ENCODE measurements around the gene HNRNPA3. TPM values are rescaled to one million over a fixed set of nuclear protein-coding genes. Genes with fewer than 3 reads are reported as not detected.

HNRNPA3 gene
- total RNA-seq, 1 experiment from 2014 or later: 290 TPM

- H3K27ac ChIP-seq: 0 out of 2 replicates have a peak overlapping the region, but pooled peaks have one; percentile 8
- H2AFZ ChIP-seq: no peak overlapping the region
- no TSS peak for BruUV-seq (replicated peaks)
- H3K36me3 ChIP-seq (ENCODE audit: low read depth): peaks cover 70% of the 10 kb centered on the region
- no peaks in the 10 kb centered on the region for H3K4me1 ChIP-seq (replicated peaks; ENCODE audit: insufficient read depth)
- no peak for DNase-seq
- H3K79me2 ChIP-seq (ENCODE audit: low read depth): peaks cover 59% of the 10 kb centered on the region
- no peak overlapping the region for H3K4me2 ChIP-seq
- H3F3A ChIP-seq (ENCODE audit: insufficient read depth, low read depth): peaks cover 95% of the 10 kb centered on the region
- H3K4me3 ChIP-seq: no peak overlapping the region
- H4K20me1 ChIP-seq (ENCODE audit: insufficient read depth): peaks cover 53% of the 10 kb centered on the region
- ChIA-PET CTCF (interaction anchor here (0.6 to 1.0 kb wide), 2 partner anchors 31 to 67 kb away, joined by 3 read pairs; no protein-coding TSS in a partner anchor), POLR2A (ENCODE audit: unreplicated experiment) (interaction anchor here (0.6 kb wide), 1 partner anchor 31 kb away, joined by 3 read pairs; no protein-coding TSS in a partner anchor)
- H3K9me2 ChIP-seq (ENCODE audit: insufficient read depth): no peaks in the 10 kb centered on the region
- H3K9me3 ChIP-seq (ENCODE audit: insufficient read depth, low read depth): no peaks in the 10 kb centered on the region
- no peaks in the 10 kb centered on the region for H3K27me3 ChIP-seq (ENCODE audit: insufficient read depth, low read depth)
- intact Hi-C loops (cut with micrococcal nuclease; ENCODE audit: unreplicated experiment): no loop called here
- TF ChIP-seq CTCF (conservative IDR thresholded peaks at IDR 0.05) (no peak), EZH2 (IDR thresholded peaks at IDR 0.05; ENCODE audit: low read depth) (no peak)
Measured at GRCh38 chr2:177232098-177232704, 19.6 kb downstream of the HNRNPA3 start.

GRCh38 chr2:177234267-177234666 is 21.7 kb downstream of the HNRNPA3 start:
- peaks cover 86% of the 10 kb centered on the region for H3F3A ChIP-seq (ENCODE audit: insufficient read depth, low read depth)
- 0 out of 2 replicates have a peak overlapping the region, but pooled peaks have one; percentile 3 for H3K27ac ChIP-seq
- POLR2A ChIA-PET (ENCODE audit: unreplicated experiment): interaction anchor here (0.7 kb wide), 1 partner anchor 70 kb away, joined by 6 read pairs; no protein-coding TSS in a partner anchor
- TF ChIP-seq EZH2 (IDR thresholded peaks at IDR 0.05; ENCODE audit: low read depth) (no peak), CTCF (conservative IDR thresholded peaks at IDR 0.05) (no peak)
- H3K9me3 ChIP-seq (ENCODE audit: insufficient read depth, low read depth): no peaks in the 10 kb centered on the region
- H3K27me3 ChIP-seq (ENCODE audit: insufficient read depth, low read depth): no peaks in the 10 kb centered on the region
- peaks cover 69% of the 10 kb centered on the region for H4K20me1 ChIP-seq (ENCODE audit: insufficient read depth)
- no TSS peak for BruUV-seq (replicated peaks)
- H3K79me2 ChIP-seq (ENCODE audit: low read depth): peaks cover 80% of the 10 kb centered on the region
- no peaks in the 10 kb centered on the region for H3K4me1 ChIP-seq (replicated peaks; ENCODE audit: insufficient read depth)
- CTCF ChIA-PET: no interaction called here
- H3K9me2 ChIP-seq (ENCODE audit: insufficient read depth): no peaks in the 10 kb centered on the region
- no peak for DNase-seq
- intact Hi-C loops (cut with micrococcal nuclease; ENCODE audit: unreplicated experiment): no loop called here
- H2AFZ ChIP-seq: no peak overlapping the region
- H3K4me3 ChIP-seq: no peak overlapping the region
- H3K4me2 ChIP-seq: no peak overlapping the region
- peaks cover 89% of the 10 kb centered on the region for H3K36me3 ChIP-seq (ENCODE audit: low read depth)

GRCh38 chr2:177235855-177236437 is 23.4 kb downstream of the HNRNPA3 start:
- peaks cover 74% of the 10 kb centered on the region for H3F3A ChIP-seq (ENCODE audit: insufficient read depth, low read depth)
- H3K36me3 ChIP-seq (ENCODE audit: low read depth): peaks cover 89% of the 10 kb centered on the region
- H3K79me2 ChIP-seq (ENCODE audit: low read depth): peaks cover 94% of the 10 kb centered on the region
- H3K9me3 ChIP-seq (ENCODE audit: insufficient read depth, low read depth): no peaks in the 10 kb centered on the region
- POLR2A ChIA-PET (ENCODE audit: unreplicated experiment): no interaction called here
- intact Hi-C loops (cut with micrococcal nuclease; ENCODE audit: unreplicated experiment): no loop called here
- H3K4me1 ChIP-seq (replicated peaks; ENCODE audit: insufficient read depth): peaks cover 16% of the 10 kb centered on the region
- CTCF ChIA-PET: no interaction called here
- no peaks in the 10 kb centered on the region for H3K9me2 ChIP-seq (ENCODE audit: insufficient read depth)
- H3K4me3 ChIP-seq: no peak overlapping the region
- TF ChIP-seq CTCF (conservative IDR thresholded peaks at IDR 0.05) (peak; percentile 23; the same call in 1 of the 2 replicates), EZH2 (IDR thresholded peaks at IDR 0.05; ENCODE audit: low read depth) (no peak)
- no peak overlapping the region for H2AFZ ChIP-seq
- no peak overlapping the region for H3K4me2 ChIP-seq
- BruUV-seq (replicated peaks): no TSS peak
- H3K27me3 ChIP-seq (ENCODE audit: insufficient read depth, low read depth): no peaks in the 10 kb centered on the region
- H4K20me1 ChIP-seq (ENCODE audit: insufficient read depth): peaks cover 64% of the 10 kb centered on the region
- H3K27ac ChIP-seq: no peak overlapping the region
- no peak for DNase-seq

Data from PC-9 (cell line).